Measurements from ENCODE around the gene ACTL8.

- TF ChIP-seq POLR2A (IDR thresholded peaks at IDR 0.05; ENCODE audit: low read depth, low read length) = no peak
- no peak for TF ChIP-seq TAF1 (IDR thresholded peaks at IDR 0.05; ENCODE audit: borderline replicate concordance, low read depth, low read length)
- no peak for TF ChIP-seq POLR2AphosphoS5 (IDR thresholded peaks at IDR 0.05; ENCODE audit: low read depth, low read length)
Measured at GRCh38 chr1:17820198-17820597, 65.1 kb downstream of the ACTL8 start.
